ENCODE results near the gene FAM114A1. TPM values are rescaled to one million over a fixed set of nuclear protein-coding genes. Genes with fewer than 3 reads are reported as not detected.

The FAM114A1 gene
- total and polyA plus RNA-seq, 12 donors = 8.0 to 35.5 (median 16.5) TPM

- H3K36me3 ChIP-seq = peaks cover 0 to 66% (median 8%) of the 10 kb centered on the region in 9 donors
- no peaks in the 10 kb centered on the region for H3K27me3 ChIP-seq
- DNase-seq (no peak), ATAC-seq (no peak)
- intact Hi-C loops (cut with DNase I) = loop anchor here in 9 of 10 donors (1.0 to 10.0 kb wide), 6 partner anchors 233 to 553 kb away; partner anchors contain the start of genes LIAS (in 1 of the 9), RPL9 (in 1 of the 9) and WDR19 (in 1 of the 9)
- no peak for TF ChIP-seq CTCF (IDR thresholded peaks at IDR 0.05)
- no peak overlapping the region for H3K4me3 ChIP-seq
- no peak overlapping the region for H3K27ac ChIP-seq
- H3K4me1 ChIP-seq = peaks cover 0 to 27% (median 0%) of the 10 kb centered on the region in 9 donors
- 92 to 93% methylated on average over 5 of the region's 5 CpGs for WGBS, 2 donors
- no peaks in the 10 kb centered on the region for H3K9me3 ChIP-seq
These were observed 34.6 kb downstream of the FAM114A1 start for GRCh38 chr4:38902221-38902620.

GRCh38 chr4:38902695-38903094 lies 35.1 kb downstream of the FAM114A1 start:
- peaks cover 0 to 27% (median 0%) of the 10 kb centered on the region in 9 donors for H3K4me1 ChIP-seq
- H3K4me3 ChIP-seq = no peak overlapping the region
- H3K27ac ChIP-seq = no peak overlapping the region
- H3K9me3 ChIP-seq = no peaks in the 10 kb centered on the region
- no peaks in the 10 kb centered on the region for H3K27me3 ChIP-seq
- H3K36me3 ChIP-seq = peaks cover 0 to 66% (median 10%) of the 10 kb centered on the region in 9 donors
- intact Hi-C loops (cut with DNase I) = loop anchor here in 9 of 10 donors (1.0 to 10.0 kb wide), 6 partner anchors 232 to 552 kb away; partner anchors contain the start of genes LIAS (in 1 of the 9), RPL9 (in 1 of the 9) and WDR19 (in 1 of the 9)
- peak in 8 of 9 donors; percentile 15 to 61 (median 46) for TF ChIP-seq CTCF (IDR thresholded peaks at IDR 0.05)
- DNase-seq (no peak), ATAC-seq (peak in 5 of 8 donors; percentile 60 to 74 (median 70))

GRCh38 chr4:38904090-38904666 lies 36.6 kb downstream of the FAM114A1 start:
- ATAC-seq (peak in 1 of 8 donors; percentile 33), DNase-seq (no peak)
- H3K9me3 ChIP-seq = no peaks in the 10 kb centered on the region
- no peak for TF ChIP-seq CTCF (IDR thresholded peaks at IDR 0.05)
- H3K4me3 ChIP-seq = no peak overlapping the region
- H3K27ac ChIP-seq = peak overlapping the region in 1 of 10 donors; percentile 34
- intact Hi-C loops (cut with DNase I) = loop anchor here in 5 of 10 donors (5.0 to 10.0 kb wide), 4 partner anchors 231 to 551 kb away; partner anchors contain the start of genes LIAS (in 1 of the 5), RPL9 (in 1 of the 5) and WDR19 (in 1 of the 5)
- H3K27me3 ChIP-seq = no peaks in the 10 kb centered on the region
- H3K4me1 ChIP-seq = peaks cover 0 to 27% (median 0%) of the 10 kb centered on the region in 9 donors
- WGBS, 2 donors = 75 to 80% methylated on average over 10 of the region's 10 CpGs
- H3K36me3 ChIP-seq = peaks cover 0 to 69% (median 12%) of the 10 kb centered on the region in 9 donors

- H3K4me1 ChIP-seq = peaks cover 0 to 27% (median 0%) of the 10 kb centered on the region in 9 donors
- H3K27me3 ChIP-seq = no peaks in the 10 kb centered on the region
- whole genome bisulfite sequencing, 2 donors = 94 to 97% methylated on average over 3 of the region's 3 CpGs
- peak overlapping the region in 2 of 10 donors; percentile 26 to 34 for H3K27ac ChIP-seq
- DNase-seq = no peak
- TF ChIP-seq CTCF (IDR thresholded peaks at IDR 0.05) = no peak
- ATAC-seq = no peak
- H3K9me3 ChIP-seq = no peaks in the 10 kb centered on the region
- intact Hi-C loops (cut with DNase I) = loop anchor here in 6 of 10 donors (5.0 to 10.0 kb wide), 4 partner anchors 230 to 550 kb away; partner anchors contain the start of genes LIAS (in 1 of the 6), RPL9 (in 1 of the 6) and WDR19 (in 1 of the 6)
- no peak overlapping the region for H3K4me3 ChIP-seq
- peaks cover 0 to 70% (median 17%) of the 10 kb centered on the region in 9 donors for H3K36me3 ChIP-seq
These were observed 37.1 kb downstream of the FAM114A1 start for GRCh38 chr4:38904682-38905081.
